HS-5 (cell line): ENCODE measurements around the gene SAMSN1.
"Not testable (repeated sequence)": the region's sequence is repeated elsewhere in the genome, so short reads cannot be mapped to it uniquely, and the experiment has no call there.

ENCODE experiments used
- DNase-seq: peaks from one replicate; pipeline ENCODE4 v3.0.0-alpha.2; 2012; ENCODE audit warnings: low read depth

The SAMSN1 gene

DNA sequence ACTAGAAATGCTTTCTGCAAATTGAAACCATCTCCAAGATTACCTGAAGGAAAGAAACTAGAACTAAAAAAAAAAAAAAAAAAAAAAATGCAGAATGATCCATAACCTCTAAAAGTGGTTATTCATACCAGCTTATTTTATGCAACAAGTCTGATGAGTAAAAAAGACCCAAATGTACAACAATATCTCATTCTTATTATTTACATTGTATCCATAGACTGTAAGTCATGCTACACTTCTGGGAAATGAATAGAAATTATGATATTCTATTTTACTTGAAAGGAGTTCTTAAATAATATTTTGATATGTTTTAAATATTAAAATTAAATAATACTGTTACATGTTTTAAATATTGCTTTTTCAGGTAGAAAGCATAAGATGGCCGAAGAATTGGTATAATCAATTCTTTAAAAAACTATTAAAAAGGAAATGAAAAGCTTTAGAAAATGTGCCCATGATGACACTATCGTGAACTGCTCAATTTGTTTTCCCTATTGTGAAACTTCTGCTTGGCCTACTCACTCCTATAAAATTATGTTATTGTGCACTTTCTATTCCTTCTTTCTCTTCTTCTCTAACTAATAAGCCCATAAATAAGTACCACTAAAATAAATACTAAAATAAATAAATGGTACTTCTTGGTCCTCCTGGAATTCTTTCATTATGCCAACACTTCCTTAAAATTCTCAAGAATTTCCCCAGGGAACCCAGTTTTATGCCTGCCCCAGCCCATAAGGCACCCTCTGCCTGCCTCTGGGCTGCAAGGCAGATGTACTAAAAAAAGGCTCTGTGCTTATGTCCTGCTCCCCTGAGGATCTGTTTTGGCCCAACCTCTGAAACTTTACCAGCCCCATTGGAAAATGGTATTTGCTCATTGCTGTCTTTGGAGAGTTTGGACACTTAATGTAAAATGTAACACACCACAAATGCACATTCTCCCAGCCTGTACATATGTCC, 18.1 kb downstream of the SAMSN1 start:
- DNase-seq: no peak

DNA sequence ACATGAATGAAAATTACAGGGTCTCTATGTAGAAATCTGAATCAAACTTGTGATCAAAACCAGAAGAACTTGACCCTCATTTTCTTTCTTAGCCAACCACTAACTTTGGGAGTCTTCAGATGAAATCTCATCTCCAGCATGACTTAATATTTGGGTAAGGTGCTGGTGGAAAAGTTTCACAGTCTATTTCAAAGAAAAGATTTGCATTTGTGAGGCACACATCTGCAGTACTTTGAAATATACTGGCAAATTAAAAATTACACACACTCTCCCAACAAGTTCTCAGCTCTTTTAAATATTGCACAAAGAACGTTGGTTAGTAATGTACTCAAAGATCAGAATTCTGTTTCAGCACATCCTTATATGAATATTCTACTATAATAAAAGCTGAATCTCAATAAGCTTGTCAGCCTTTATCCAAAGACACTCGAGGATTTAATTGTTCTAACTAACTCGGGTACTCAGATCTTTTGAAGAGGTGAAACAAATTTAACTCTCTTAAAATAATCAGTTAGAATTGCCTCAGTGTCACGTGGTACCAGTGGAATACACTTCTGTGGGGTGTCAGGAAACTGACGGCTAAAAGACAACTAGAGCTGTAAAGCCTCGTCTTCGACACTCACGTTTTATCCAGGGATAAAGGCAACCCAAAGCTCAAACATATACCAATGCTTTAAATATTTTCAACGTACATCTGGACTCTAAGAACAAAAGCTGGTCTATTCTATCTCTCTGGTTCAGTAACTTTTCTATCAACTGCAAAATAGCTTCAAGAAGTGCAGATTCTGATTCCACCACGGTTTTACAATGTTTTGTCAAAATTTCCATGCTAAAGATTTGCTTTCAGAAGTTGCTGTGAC, 19.0 kb downstream of the SAMSN1 start:
- DNase-seq: no peak

DNA sequence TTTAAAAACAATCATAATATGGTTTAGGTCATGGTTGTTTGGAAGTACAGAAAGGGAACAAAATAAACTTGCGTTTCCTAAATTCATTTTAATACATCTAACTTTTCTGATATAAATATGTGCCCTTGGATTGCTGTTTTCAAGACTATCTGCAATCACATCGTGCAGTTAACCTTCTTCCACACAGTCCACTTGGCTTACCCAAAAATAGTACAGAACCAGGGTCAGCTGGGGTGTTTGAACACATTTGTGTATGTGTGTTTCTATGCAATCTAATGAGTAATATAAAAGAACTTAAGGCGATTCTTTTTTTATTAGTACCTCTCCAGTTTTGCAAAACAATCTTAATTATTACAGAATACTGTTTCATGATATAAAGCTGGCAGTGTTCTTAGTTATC, 19.9 kb downstream of the SAMSN1 start:
- DNase-seq: no peak

DNA sequence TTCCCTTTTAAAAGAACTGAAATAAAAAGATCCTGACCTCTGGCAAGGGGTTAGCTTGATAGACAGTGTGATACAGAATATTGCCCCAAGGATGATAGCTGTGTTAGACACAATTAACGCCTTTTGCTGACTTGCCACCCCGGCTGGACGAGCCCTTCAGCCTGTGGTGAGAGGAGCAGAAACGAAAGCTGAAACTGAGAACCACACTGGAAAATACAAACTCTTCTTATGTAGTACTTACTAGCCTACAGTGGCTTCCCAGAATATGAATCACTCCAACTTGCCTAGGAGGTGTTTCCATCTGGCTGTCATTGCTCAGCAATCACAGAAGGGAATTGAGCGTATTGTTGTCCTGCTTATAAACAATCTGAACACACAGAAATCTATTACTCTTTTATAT, 22.9 kb downstream of the SAMSN1 start:
- DNase-seq: no peak

DNA sequence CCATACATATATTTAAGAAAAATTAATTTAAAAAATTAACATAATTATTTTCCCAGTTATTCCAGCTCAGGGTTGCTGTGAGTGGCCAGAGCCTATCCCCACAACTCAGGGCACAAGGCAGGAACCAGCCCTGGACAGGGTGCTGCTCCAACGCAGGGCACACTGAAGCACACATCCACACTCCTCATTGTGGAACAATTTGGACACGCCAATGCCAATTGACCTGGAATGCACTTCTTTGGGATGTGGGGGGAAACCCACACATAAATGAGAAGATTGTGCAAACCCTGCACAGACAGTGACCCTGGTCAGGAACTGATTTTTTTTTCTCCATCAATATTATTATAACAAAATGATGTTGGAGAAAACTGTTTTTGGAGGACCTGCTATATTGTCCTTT, 23.4 kb downstream of the SAMSN1 start:
- no peak for DNase-seq

DNA sequence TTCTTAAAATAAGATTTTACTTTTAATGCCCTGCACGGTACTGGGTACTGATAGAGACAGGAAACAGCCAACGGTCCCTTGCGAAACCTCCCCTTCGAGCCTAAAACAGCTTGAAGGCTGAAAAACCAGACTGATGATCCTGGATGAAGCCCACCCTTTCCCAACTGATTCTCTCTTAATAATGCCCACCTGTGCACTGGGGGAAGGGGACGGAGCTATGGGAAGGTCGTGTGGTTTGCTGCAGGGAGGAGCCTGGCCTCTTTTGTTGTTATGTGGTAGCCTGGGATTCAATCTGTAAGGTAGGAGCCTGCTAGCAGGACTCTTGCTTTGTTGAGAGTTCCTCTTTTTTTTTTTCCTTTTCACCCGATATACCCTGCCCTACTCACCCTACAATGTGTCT, 25.6 kb downstream of the SAMSN1 start:
- no peak for DNase-seq

DNA sequence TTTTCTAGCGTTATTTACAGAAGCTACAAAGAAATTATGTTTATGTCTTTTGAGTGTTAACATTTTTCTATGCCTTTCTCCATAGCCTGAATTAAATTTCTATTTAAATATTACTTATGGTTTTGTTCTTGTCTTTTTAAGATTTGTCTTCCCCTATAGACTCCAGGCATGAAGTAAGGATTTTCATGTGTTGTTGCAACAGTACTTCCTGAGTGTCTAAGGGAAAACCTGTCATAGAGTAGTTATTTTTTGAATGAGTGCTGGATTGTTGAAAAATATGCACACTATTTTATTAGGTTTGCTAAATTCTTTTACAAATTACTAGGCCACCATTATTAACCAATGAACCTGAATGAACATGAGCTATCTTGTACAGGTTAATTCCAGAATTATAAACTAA, 27.1 kb downstream of the SAMSN1 start:
- no peak for DNase-seq

DNA sequence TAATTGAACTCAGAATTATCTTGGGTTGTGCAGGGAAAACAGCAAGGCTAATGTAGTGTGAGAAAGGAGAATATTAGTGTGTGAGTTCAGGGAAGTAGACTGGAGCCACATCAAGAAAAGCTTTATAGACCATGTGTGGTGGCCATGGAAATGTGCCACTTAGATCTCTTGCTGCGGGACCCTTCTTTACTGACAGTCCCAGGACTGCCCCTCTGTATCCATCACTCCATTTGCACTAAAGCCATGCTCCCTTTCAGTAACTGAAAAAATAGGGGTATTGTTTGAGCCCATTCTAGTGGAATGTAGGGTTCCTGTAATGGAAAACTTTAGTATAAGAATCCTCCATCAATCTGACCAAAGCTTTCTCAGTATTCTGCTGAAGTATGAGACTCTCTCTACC, 32.3 kb downstream of the SAMSN1 start:
- DNase-seq: no peak

DNA sequence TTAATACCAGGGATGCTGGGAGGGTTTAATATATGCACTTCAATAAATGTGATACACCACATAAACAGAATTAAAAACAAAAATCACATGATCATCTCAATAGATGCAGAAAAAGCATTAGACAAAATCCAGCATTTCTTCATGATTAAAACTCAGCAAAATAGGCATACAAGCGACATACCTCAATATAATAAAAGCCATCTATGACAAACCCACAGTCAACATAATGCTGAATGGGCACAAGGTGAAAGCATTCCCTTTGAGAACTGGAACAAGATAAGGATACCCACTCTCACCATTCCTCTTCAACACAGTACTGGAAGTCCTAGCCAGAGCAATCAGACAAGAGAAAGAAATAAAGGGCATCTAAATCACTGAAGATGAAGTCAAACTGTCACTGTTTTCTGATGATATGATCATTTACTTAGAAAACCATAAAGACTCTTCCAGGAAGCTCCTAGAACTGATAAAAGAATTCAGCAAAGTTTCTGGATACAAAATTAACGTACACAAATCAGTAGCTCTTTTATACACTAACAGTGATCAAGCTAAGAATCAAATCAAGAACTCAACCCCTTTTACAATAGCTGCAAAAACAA, 39.2 kb downstream of the SAMSN1 start:
- DNase-seq: not testable (repeated sequence)

DNA sequence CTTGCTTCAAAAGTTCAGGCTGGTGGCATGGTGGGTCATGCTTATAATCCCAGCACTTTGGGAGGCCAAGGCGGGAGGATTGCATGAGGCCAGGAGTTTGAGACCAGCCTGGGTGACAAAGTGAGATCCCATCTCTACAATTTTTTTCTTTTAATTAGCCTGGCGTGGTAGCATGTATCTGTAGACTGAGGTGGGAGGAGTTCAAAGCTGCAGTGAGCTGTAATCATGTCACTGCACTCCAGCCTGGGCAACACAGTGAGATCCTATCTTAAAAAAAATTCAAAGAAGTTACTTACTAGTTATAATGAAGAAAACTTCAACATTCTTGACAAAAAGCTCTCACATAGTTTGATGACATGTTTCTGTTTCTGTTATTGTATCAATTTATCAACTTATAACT, 45.2 kb downstream of the SAMSN1 start:
- DNase-seq: no peak

DNA sequence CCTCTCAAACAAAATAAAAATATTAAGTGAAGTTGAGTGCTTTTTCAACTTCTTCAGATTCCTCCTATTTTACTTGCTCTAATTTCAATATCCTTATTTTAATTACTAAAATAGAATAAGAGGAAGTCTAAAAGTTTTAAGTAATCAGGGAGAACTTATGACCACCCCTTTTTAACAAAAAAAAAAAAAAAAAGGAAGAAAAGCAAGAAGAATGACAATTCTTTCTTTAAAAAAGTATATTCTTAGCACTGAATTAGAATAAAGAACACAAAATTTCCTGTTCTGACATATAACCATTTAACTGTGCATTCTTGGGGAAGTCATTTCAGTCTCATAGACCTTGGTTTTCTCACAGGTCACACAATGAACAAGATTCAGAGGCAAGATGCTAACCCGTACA, 46.8 kb downstream of the SAMSN1 start:
- no peak for DNase-seq

DNA sequence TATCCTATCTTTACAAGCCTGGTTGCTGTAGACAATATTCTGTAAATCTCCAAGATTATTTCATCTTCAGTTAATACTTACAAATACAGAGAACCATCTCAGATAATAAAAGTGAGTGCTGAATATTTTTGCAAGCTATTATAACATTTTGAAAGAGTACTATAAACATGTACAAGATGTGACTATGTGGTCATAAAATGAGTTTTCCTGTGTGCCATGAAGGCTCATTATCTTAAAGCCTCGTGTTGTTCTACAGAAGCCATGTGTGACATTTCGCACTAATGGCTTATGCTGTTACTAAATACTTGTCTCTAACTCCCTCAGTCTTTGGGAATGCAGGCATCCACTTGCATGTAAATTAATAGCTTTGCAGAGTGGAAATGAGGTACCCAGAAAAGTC, 48.3 kb downstream of the SAMSN1 start:
- DNase-seq: no peak

DNA sequence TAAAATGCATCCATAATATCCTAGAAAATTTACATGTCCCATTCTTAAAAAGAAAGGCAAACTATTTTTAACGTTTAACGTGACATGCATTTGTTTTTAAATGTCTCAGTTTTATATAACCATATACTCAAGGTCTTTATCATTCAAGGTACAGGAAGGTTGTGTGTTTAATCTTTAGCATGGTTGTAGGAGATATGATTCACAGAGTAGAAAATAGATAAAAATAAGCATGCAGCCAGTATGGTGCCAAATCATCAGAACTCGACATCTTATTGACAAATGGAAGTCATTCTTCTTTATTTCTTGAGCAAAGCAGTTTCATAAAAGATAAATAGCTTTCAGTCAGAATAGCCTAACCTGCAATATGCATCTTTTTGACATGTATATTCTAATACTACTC, 51.0 kb downstream of the SAMSN1 start:
- no peak for DNase-seq

DNA sequence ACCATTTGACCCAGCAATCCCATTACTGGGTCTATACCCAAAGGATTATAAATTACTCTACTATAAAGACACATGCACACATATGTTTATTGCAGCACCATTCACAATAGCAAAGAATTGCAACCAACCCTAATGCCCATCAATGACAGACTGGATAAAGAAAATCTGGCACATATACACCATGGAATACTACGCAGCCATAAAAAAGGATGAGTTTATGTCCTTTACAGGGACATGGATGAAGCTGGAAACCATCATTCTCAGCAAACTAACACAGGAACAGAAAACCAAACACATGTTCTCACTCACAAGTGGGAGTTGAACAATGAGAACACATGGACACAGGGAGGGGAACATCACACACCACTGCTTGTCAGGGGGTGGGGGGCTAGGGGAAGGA, 51.9 kb downstream of the SAMSN1 start:
- not testable (repeated sequence) for DNase-seq

DNA sequence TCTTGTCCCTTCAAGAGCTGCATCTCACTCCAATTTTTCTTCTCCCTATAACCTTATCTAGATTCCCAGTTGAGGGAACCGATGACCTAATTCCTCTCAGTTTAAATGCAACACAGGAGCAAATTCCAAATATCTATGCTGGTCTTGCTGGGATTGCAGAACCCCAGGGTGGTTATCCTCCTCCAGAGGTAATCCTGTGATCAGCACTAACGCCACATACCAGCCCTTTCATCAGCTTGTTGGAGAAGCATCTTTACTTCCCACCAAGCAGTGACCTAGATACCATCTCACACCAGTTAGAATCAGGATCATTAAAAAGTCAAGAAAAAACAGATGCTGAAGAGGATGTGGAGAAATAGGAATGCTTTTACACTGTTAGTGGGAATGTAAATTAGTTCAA, 52.4 kb downstream of the SAMSN1 start:
- no peak for DNase-seq

DNA sequence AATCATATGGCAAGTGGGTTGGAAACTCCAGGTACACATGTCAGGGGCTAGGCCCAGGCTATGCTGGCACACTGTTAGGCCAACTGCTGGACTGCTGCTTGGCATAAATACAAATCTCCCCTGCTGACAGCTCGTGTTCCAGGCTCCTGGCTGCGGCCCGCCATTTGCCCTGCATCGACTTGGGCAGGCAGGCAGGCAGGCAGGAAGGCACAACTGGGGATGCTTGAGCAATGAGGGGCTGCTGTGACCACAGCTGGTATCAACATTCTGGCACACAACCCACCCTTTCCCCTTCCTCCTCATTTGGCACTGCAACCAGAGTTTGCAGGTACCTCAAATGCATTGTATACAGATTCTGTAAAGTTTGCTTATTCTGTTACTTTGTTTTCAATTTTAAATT, 53.2 kb downstream of the SAMSN1 start:
- DNase-seq: no peak

DNA sequence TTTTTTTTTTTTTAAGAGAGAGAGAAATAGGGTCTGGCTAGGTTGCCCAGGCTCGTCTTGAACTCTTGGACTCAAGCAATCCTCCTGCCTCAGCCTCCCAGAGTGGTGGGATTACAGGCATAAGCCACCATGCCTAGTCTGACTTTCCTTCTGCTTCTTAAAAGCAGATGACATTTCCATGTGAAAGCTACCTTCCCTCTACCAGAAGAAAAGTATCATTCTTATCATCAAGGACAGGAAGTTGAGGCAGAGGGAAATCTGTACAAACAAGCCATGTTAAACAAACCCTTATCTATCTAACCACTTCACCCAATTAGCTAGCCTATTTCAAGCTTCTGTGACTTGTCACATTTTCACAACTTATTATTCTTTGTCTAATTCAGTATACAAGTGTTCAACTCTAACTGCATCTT, 54.8 kb downstream of the SAMSN1 start:
- no peak for DNase-seq

DNA sequence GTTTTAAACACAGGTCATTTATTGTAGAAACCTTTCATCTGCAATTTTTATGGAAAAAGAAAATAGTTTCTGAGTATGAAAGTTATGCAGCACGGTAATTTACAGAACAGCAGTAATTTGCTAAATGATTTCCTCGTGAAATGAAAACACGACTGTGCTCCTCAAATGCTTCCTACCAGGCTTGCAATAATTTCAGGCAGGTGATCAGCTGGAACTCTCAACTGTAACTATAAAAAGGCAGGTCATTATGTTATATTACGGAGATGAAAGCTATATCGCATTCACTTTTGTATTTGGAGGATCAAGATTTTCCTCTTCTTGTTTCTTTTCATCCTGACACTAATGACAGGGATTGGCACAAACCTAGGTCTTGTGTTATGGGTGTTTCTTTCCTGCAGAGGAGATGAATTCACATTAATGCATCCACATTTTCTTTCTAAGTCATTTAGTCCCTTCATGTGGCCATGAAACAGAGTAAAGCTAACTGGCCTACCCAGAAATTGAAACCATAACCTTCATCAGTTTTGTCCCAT, 57.4 kb downstream of the SAMSN1 start:
- DNase-seq: no peak

DNA sequence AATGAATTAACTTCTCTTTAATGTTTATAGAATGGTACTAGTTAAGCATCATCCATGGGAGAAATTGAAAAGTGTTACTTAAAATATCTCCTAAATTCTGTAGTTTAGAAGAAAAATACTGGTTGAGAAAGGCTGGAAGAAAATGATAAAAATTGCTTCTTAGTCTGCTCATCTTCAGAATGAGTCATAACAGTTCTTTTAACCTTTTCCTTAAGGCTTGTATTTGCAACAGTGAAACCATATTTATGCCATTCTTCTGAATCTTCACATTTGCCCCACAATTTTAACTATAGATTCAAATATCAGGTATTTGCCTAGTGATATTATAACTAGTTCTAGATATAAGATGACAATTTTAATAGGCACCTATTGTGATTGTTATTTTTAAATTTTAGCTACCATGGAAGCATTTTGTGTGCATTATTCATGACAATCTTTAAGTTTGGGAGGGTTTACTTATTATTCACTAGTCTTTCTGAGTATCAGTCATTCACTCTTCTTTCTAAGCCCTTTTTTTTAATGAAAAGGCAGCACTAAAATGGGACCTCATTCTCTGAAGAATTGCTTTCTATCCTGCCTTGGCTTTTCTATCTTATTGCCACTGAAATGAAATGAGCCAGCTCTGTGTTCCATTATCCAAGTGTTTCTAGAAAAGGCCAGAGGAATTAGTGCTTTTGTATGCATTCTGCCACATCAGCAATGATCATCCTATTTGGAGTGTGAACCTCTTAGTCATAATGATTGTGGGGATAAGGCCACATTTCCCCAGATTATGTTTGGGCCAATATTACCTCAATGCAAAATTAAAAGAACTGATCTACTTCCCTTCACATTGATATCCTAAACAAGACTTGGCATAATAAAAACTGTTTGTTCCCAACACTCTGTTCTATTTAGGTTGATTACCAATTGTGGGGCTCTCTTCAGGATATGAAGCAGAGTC, 58.4 kb downstream of the SAMSN1 start:
- no peak for DNase-seq

DNA sequence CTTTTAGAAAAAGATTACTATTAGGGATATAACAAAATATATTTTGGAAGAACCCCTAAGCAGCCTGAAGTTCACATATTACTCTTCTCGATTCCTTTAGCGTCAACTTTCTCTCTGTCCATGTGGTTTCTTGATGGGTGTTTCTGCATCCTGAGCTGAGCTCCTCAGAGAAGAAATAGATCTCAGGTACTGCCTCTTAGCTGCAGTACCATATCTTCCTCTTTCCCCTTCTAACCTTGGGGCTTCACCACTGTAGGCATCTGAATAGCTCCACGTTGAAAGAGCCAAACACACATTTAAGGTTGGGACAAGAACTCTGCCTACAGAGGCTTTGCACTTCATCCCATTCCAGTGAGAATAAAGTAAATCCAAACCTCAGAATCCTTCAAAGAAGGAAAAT, 59.2 kb downstream of the SAMSN1 start:
- no peak for DNase-seq
